Renal cortex interstitium (tissue), 11 donors: ENCODE results near the gene MAT2B. TPM values are rescaled to one million over a fixed set of nuclear protein-coding genes. Genes with fewer than 3 reads are reported as not detected.
"Not testable (repeated sequence)": the region's sequence is repeated elsewhere in the genome, so short reads cannot be mapped to it uniquely, and the experiment has no call there.

Source experiments
- DNase-seq, 11 donors: peaks; one replicate each; pipeline ENCODE4 v3.0.0-alpha.2; 2013; ENCODE audit warnings: low read depth in 9 of 11, low spot score in 4 of 11; ENCODE audit errors: extremely low read depth in 1 of 11
- polyA plus RNA-seq, 3 donors: library from polyadenylated mRNA; unstranded; fragments of 120-200 nt; gene quantifications; one replicate each; pipeline ENCODE4 v1.2.1, GENCODE V29; 2013; ENCODE audit not compliant: insufficient read length in 3 of 3

MAT2B gene
- polyA plus RNA-seq, 3 donors = 102 to 118 (median 104) TPM

GRCh38 chr5:163533223-163533622 lies 27.8 kb downstream of the MAT2B start:
- no peak for DNase-seq

GRCh38 chr5:163534492-163535094 lies 29.2 kb downstream of the MAT2B start:
- no peak for DNase-seq

- DNase-seq = no peak
These were observed 29.9 kb downstream of the MAT2B start for GRCh38 chr5:163535290-163535689.

- not testable (repeated sequence) for DNase-seq
These were observed 31.0 kb downstream of the MAT2B start for GRCh38 chr5:163536442-163536841.

GRCh38 chr5:163540696-163541095 lies 35.3 kb downstream of the MAT2B start:
- no peak for DNase-seq

GRCh38 chr5:163542771-163543170 lies 37.4 kb downstream of the MAT2B start:
- no peak for DNase-seq

GRCh38 chr5:163544041-163544440 lies 38.6 kb downstream of the MAT2B start:
- DNase-seq = no peak

- no peak for DNase-seq
These were observed 39.4 kb downstream of the MAT2B start for GRCh38 chr5:163544836-163545235.

GRCh38 chr5:163548649-163549048 lies 43.2 kb downstream of the MAT2B start:
- DNase-seq = no peak

GRCh38 chr5:163551156-163551555 lies 45.7 kb downstream of the MAT2B start:
- no peak for DNase-seq

- DNase-seq = no peak
These were observed 47.1 kb downstream of the MAT2B start for GRCh38 chr5:163552536-163552935.

GRCh38 chr5:163561339-163561738 lies 55.9 kb downstream of the MAT2B start:
- DNase-seq = no peak

- DNase-seq = no peak
These were observed 56.7 kb downstream of the MAT2B start for GRCh38 chr5:163562071-163562470.

- DNase-seq = no peak
These were observed 57.7 kb downstream of the MAT2B start for GRCh38 chr5:163563112-163563511.

- DNase-seq = no peak
These were observed 58.5 kb downstream of the MAT2B start for GRCh38 chr5:163563880-163564279.

- DNase-seq = peak in 6 of 11 donors; percentile 36 to 63 (median 58)
These were observed 59.0 kb downstream of the MAT2B start for GRCh38 chr5:163564321-163564938.

GRCh38 chr5:163565492-163565891 lies 60.1 kb downstream of the MAT2B start:
- DNase-seq = no peak

- no peak for DNase-seq
These were observed 60.7 kb downstream of the MAT2B start for GRCh38 chr5:163565931-163566608.

- DNase-seq = no peak
These were observed 61.3 kb downstream of the MAT2B start for GRCh38 chr5:163566678-163567077.

- no peak for DNase-seq
These were observed 62.4 kb downstream of the MAT2B start for GRCh38 chr5:163567811-163568210.
